Gastroesophageal sphincter (tissue), 3 donors: ENCODE measurements around the gene CERS1.

ENCODE experiments used
- CTCF ChIP-seq, 4 experiments: fragments of 200-600 bp in 2 of 4; fragments of 450-650 bp in 2 of 4; sonication (generic) in 1 of 4; IDR thresholded peaks; one replicate each; pipeline ENCODE4 v1.5.1; 2017 to 2019; ENCODE audit warnings: antibody characterized with exemption in 4 of 4, mild to moderate bottlenecking in 2 of 4, moderate library complexity in 2 of 4
- POLR2A ChIP-seq, 2 donors: fragments of 450-650 bp; IDR thresholded peaks; one replicate each; pipeline ENCODE4 v1.6.1; 2017; ENCODE audit warnings: antibody characterized with exemption in 2 of 2, mild to moderate bottlenecking in 2 of 2, moderate library complexity in 1 of 2
- POLR2AphosphoS5 ChIP-seq: sonication (generic); formaldehyde crosslinking; IDR thresholded peaks from one replicate; pipeline ENCODE4 v1.6.1; 2017; ENCODE audit warnings: antibody characterized with exemption

- TF ChIP-seq CTCF (IDR thresholded peaks at IDR 0.05), result no peak
- TF ChIP-seq POLR2A (IDR thresholded peaks at IDR 0.05), result no peak
- TF ChIP-seq POLR2AphosphoS5, result no peak
These were observed 14.1 kb upstream of the CERS1 start for GRCh38 chr19:18910010-18910409.
